AG09309 (cell line): ENCODE results near the gene ARHGAP1.

Experiments used
- DNase-seq: peaks from one replicate; pipeline ENCODE4 v3.0.0-alpha.2; 2010; ENCODE audit warnings: low read depth
- H3K4me3 ChIP-seq: 2 replicates; pipeline ENCODE4 v1.5.1; 2011; ENCODE audit warnings: mild to moderate bottlenecking, low read depth, low read length, moderate library complexity; ENCODE audit not compliant: control insufficient read depth
- TF ChIP-seq, protein P1 (sequence below): IDR thresholded peaks from 2 replicates; pipeline ENCODE4 v1.5.1; 2011; ENCODE audit warnings: mild to moderate bottlenecking, low read depth, low read length, inconsistent platforms; ENCODE audit not compliant: insufficient read depth, control insufficient read depth; ENCODE audit errors: missing control alignments

The ARHGAP1 gene

GRCh38 chr11:46731545-46731944 is 31.1 kb upstream of the ARHGAP1 start:
- no peak for DNase-seq
- TF ChIP-seq, protein P1, sequence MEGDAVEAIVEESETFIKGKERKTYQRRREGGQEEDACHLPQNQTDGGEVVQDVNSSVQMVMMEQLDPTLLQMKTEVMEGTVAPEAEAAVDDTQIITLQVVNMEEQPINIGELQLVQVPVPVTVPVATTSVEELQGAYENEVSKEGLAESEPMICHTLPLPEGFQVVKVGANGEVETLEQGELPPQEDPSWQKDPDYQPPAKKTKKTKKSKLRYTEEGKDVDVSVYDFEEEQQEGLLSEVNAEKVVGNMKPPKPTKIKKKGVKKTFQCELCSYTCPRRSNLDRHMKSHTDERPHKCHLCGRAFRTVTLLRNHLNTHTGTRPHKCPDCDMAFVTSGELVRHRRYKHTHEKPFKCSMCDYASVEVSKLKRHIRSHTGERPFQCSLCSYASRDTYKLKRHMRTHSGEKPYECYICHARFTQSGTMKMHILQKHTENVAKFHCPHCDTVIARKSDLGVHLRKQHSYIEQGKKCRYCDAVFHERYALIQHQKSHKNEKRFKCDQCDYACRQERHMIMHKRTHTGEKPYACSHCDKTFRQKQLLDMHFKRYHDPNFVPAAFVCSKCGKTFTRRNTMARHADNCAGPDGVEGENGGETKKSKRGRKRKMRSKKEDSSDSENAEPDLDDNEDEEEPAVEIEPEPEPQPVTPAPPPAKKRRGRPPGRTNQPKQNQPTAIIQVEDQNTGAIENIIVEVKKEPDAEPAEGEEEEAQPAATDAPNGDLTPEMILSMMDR: no peak
- H3K4me3 ChIP-seq: no peak overlapping the region

GRCh38 chr11:46729110-46730027 is 28.9 kb upstream of the ARHGAP1 start:
- TF ChIP-seq, protein P1: no peak
- no peak for DNase-seq
- H3K4me3 ChIP-seq: no peak overlapping the region

DNA sequence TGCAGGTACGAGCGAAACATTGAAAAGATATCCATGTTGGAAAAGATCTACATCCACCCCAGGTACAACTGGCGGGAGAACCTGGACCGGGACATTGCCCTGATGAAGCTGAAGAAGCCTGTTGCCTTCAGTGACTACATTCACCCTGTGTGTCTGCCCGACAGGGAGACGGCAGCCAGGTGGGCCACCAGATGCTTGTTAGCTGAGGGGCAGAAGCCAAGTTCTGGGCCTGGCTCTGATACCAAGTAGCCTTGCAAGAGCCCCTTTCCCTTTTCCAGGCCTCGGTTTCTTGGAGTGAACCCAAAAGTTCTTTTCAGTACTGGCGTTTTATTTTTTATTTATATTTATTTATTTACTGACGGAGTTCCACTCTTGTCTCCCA is 28.2 kb upstream of the ARHGAP1 start:
- TF ChIP-seq, protein P1: no peak
- no peak overlapping the region for H3K4me3 ChIP-seq
- no peak for DNase-seq

DNA sequence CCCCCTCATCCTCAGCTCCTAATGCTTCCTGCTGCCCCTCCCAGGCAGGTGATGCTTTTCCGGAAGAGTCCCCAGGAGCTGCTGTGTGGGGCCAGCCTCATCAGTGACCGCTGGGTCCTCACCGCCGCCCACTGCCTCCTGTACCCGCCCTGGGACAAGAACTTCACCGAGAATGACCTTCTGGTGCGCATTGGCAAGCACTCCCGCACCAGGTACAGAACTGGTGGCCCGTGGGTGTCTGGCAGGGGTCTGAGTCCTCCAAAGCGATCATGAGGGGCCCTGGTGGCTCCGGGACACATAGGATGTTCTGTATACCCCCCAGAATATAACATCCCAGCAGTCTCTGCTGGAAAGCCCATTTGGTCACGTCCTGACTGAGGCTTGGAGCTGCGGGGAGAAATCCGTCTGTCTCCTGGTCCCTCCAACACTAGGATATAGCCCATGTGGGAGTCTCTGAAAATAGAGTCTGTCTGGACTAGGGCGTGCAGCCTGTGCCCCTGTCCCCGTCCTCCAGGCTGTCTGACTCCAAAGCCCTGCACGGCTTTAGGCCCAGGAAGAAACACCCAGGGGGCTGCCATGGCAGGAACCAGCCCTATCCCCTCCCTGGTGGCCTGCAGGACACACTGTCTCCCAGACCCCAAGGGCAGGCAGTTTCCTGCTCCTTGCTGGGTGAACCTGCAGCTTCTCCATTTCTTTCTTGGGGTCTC is 27.7 kb upstream of the ARHGAP1 start:
- H3K4me3 ChIP-seq: no peak overlapping the region
- TF ChIP-seq, protein P1: no peak
- no peak for DNase-seq

- TF ChIP-seq, protein P1: no peak
- H3K4me3 ChIP-seq: no peak overlapping the region
- no peak for DNase-seq
Observed at GRCh38 chr11:46726206-46726862, 25.9 kb upstream of the ARHGAP1 start.

GRCh38 chr11:46725338-46726205 is 25.2 kb upstream of the ARHGAP1 start:
- H3K4me3 ChIP-seq: no peak overlapping the region
- TF ChIP-seq, protein P1: no peak
- DNase-seq: no peak
